ENCODE data around the gene TARDBP.
"Not testable (repeated sequence)": the region's sequence is repeated elsewhere in the genome, so short reads cannot be mapped to it uniquely, and the experiment has no call there.

The TARDBP gene

GRCh38 chr1:10996100-10996499, 16.4 kb upstream of the TARDBP start:
- no peak for DNase-seq (ENCODE audit: extremely low read depth, low read depth)

GRCh38 chr1:11000526-11000925, 11.9 kb upstream of the TARDBP start:
- no peak for DNase-seq (ENCODE audit: extremely low read depth, low read depth)
- no peak for TF ChIP-seq CTCF (IDR thresholded peaks at IDR 0.05; ENCODE audit: low read depth, low read length)

More at GRCh38 chr1:10996100-10996499, 16.4 kb upstream of the TARDBP start:
- TF ChIP-seq CTCF (IDR thresholded peaks at IDR 0.05; ENCODE audit: low read depth, low read length) = no peak

- TF ChIP-seq CTCF (IDR thresholded peaks at IDR 0.05; ENCODE audit: low read depth, low read length) = no peak
- DNase-seq (ENCODE audit: extremely low read depth, low read depth) = no peak
These were observed 692 bp downstream of the TARDBP start for GRCh38 chr1:11013160-11013531.

GRCh38 chr1:11019358-11019757, 6.9 kb downstream of the TARDBP start:
- DNase-seq (ENCODE audit: extremely low read depth, low read depth) = not testable (repeated sequence)

GRCh38 chr1:11019971-11020370, 7.5 kb downstream of the TARDBP start:
- no peak for TF ChIP-seq CTCF (IDR thresholded peaks at IDR 0.05; ENCODE audit: low read depth, low read length)
- no peak for DNase-seq (ENCODE audit: extremely low read depth, low read depth)

GRCh38 chr1:11023201-11023600, 10.7 kb downstream of the TARDBP start:
- no peak for TF ChIP-seq CTCF (IDR thresholded peaks at IDR 0.05; ENCODE audit: low read depth, low read length)
- no peak for DNase-seq (ENCODE audit: extremely low read depth, low read depth)

GRCh38 chr1:11024154-11024873, 11.9 kb downstream of the TARDBP start:
- no peak for TF ChIP-seq CTCF (IDR thresholded peaks at IDR 0.05; ENCODE audit: low read depth, low read length)
- DNase-seq (ENCODE audit: extremely low read depth, low read depth) = no peak

GRCh38 chr1:11024874-11025203, 12.4 kb downstream of the TARDBP start:
- TF ChIP-seq CTCF (IDR thresholded peaks at IDR 0.05; ENCODE audit: low read depth, low read length) = no peak
- no peak for DNase-seq (ENCODE audit: extremely low read depth, low read depth)

Data from AG09319 (cell line).